Endothelial cell of umbilical vein (primary cell): ENCODE results near the gene DACT2.

Source experiments
- POLR2A ChIP-seq: IDR thresholded peaks from 2 replicates; pipeline ENCODE4 v1.6.1; 2012; ENCODE audit warnings: low read depth, mild to moderate bottlenecking, control low read depth, low read length
- TF ChIP-seq, protein P1 (sequence below), 2 donors: IDR thresholded peaks; 1 replicate in 1 of 2; 2 replicates in 1 of 2; pipeline ENCODE4 v1.5.1; 2011; ENCODE audit warnings: low read length in 2 of 2, mild to moderate bottlenecking in 2 of 2, moderate library complexity in 2 of 2, control low read depth in 1 of 2, inconsistent platforms in 1 of 2, low read depth in 1 of 2; ENCODE audit not compliant: insufficient read depth in 1 of 2; ENCODE audit errors: extremely low read depth in 1 of 2

- TF ChIP-seq, protein P1, sequence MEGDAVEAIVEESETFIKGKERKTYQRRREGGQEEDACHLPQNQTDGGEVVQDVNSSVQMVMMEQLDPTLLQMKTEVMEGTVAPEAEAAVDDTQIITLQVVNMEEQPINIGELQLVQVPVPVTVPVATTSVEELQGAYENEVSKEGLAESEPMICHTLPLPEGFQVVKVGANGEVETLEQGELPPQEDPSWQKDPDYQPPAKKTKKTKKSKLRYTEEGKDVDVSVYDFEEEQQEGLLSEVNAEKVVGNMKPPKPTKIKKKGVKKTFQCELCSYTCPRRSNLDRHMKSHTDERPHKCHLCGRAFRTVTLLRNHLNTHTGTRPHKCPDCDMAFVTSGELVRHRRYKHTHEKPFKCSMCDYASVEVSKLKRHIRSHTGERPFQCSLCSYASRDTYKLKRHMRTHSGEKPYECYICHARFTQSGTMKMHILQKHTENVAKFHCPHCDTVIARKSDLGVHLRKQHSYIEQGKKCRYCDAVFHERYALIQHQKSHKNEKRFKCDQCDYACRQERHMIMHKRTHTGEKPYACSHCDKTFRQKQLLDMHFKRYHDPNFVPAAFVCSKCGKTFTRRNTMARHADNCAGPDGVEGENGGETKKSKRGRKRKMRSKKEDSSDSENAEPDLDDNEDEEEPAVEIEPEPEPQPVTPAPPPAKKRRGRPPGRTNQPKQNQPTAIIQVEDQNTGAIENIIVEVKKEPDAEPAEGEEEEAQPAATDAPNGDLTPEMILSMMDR (IDR thresholded peaks at IDR 0.05; ENCODE audit: extremely low read depth in 1 of 2, insufficient read depth in 1 of 2, low read depth in 1 of 2, low read length in 2 of 2): no peak
- TF ChIP-seq POLR2A: no peak
These were observed 11.0 kb downstream of the DACT2 start for GRCh38 chr6:168308390-168309144.
